Activated naive CD8-positive, alpha-beta T cell treated with anti-CD3 and anti-CD28 coated beads, Interleukin-2, amount 50 U/mL, for 24 hours (primary cell): Measurements from ENCODE around the gene RBMS3.
A peak's percentile ranks its signal among the peaks of the same experiment; 100 is the strongest.

Source experiments
- ATAC-seq: fragments of 150-1000 bp; cut with Tn5 transposase; one replicate; pipeline ENCODE4 v1.10.0; 2021
- DNase-seq: peaks from one replicate; pipeline ENCODE4 v3.0.0; 2021
- H3K27ac Mint-ChIP-seq: one replicate; pipeline ENCODE4 v1.8.0; 2021; ENCODE audit warnings: mild to moderate bottlenecking, mixed read lengths
- H3K27me3 Mint-ChIP-seq: one replicate; pipeline ENCODE4 v1.8.0; 2021; ENCODE audit warnings: mixed read lengths
- H3K36me3 Mint-ChIP-seq: one replicate; pipeline ENCODE4 v1.8.0; 2021; ENCODE audit warnings: low read depth, mixed read lengths
- H3K4me1 Mint-ChIP-seq: one replicate; pipeline ENCODE4 v1.8.0; 2021; ENCODE audit warnings: mixed read lengths
- H3K4me3 Mint-ChIP-seq: one replicate; pipeline ENCODE4 v1.8.0; 2021; ENCODE audit warnings: mild to moderate bottlenecking, moderate library complexity, mixed read lengths
- H3K9me3 Mint-ChIP-seq: one replicate; pipeline ENCODE4 v1.8.0; 2021; ENCODE audit warnings: mixed read lengths

The RBMS3 gene

DNA sequence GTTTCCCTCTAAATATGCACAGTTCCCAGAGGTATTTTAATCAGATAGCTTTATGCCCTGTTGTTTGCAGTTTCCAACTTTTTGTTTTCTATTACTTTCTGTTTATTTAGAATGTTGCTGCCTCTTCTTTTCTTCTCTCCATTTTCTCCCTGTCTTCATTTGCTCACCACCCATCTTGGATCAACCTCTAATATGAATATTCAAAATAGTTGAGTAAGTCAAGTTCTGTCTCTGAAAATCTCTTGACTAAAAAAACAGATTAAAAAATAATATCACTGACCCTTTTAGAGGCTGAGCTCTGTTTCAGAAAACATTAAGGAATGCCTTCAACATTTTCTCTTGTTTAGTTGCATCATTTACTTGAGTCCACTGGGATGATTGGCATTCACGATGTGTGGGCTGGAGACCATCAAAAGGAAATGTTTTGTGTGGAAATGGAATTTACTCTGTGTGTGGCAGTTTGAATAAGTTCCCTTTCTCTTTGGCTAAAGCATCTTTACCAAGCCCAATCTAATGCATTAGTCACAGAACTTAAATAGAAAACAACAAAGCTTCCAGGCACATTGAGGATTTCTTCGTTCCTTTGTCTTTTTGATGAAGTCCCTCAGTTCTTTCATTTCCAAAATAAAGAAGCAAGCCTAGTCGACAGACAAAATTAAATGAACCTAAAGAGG, 691.6 kb downstream of the RBMS3 start:
- Mint-ChIP-seq H3K36me3 (no peaks in the 10 kb centered on the region), H3K4me1 (no peaks in the 10 kb centered on the region), H3K27ac (no peak overlapping the region), H3K27me3 (peaks cover 22% of the 10 kb centered on the region), H3K9me3 (no peaks in the 10 kb centered on the region), H3K4me3 (no peak overlapping the region)
- no peak for ATAC-seq
- DNase-seq, result no peak

DNA sequence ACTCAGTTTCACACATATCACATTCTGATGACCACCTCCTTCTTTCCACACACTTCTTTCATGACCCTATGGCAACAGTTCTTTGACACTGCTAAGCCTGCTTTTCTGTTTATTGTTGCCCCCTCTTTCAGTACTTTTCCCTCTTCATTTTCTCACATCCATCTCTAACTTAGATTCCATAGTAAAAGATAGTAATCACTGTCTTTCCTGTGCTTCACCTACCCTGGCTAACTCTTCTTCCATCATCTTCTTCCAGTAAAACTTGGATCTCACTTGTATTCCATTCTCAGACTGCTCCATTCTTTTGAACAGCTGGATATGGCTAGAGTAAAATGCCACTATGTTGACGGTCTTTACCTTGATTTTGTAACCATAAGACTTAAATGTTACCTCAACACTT, 692.9 kb downstream of the RBMS3 start:
- Mint-ChIP-seq H3K4me3 (no peak overlapping the region), H3K4me1 (no peaks in the 10 kb centered on the region), H3K27me3 (peaks cover 22% of the 10 kb centered on the region), H3K36me3 (no peaks in the 10 kb centered on the region), H3K9me3 (no peaks in the 10 kb centered on the region), H3K27ac (no peak overlapping the region)
- DNase-seq, result no peak
- no peak for ATAC-seq

DNA sequence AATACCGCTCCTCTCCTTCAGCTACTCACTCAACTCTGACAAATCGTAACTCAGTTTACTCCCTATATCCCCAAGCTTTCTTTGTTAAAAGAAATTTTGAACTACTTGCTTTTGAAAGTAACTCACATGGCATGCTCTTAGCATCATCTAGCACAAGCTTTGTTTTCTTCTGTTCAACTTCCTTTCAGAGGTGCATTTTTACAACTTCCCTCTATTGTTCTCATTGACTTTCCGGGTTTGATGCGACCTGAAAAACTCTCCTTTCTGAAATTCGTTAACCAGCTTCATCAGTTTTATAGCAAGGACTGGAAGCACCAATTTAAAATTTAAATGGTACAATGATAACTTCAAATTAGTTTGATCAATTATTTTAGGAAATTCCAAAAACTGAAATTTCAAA, 696.0 kb downstream of the RBMS3 start:
- Mint-ChIP-seq H3K27me3 (peaks cover 22% of the 10 kb centered on the region), H3K4me1 (no peaks in the 10 kb centered on the region), H3K27ac (no peak overlapping the region), H3K36me3 (no peaks in the 10 kb centered on the region), H3K4me3 (no peak overlapping the region), H3K9me3 (peaks cover 3% of the 10 kb centered on the region)
- DNase-seq (no peak), ATAC-seq (no peak)

DNA sequence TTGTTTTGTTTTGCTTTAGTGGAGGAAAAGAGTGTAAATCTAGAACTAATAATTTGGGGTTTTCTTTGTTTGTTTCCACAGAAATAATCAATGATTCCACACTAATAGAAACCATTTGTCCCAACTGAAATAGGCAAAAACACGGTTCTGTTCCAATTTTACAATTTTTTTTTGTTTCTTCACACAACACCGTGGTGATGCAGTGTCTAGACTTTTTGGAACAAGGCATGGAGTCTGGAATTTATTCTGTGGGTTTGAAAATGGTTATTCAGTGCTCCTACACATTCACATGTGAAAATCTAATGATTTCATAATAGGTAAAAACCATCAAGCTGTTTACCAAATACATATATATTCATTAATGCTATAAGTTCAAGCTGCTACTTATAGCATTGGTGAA, 696.5 kb downstream of the RBMS3 start:
- DNase-seq, result no peak
- ATAC-seq, result no peak

DNA sequence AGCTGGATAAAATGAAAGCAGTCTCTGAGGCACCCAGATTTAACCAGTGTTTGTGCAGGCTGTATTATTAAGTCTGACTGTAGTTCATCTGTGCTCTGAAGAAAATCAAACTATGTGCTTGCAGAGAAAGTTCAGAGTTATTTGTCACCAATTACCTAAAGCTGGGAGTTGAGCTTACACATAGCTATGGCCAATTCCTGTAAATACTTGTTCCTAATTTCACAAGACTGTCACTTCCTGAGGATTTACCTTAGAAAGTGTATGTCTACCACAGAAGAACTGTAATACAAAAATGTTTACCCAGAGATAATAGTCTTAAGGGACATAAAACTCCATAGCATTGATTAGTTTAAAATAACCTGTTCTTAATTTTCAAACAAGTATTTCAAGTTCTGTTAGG, 697.2 kb downstream of the RBMS3 start:
- Mint-ChIP-seq H3K4me1 (no peaks in the 10 kb centered on the region), H3K4me3 (no peak overlapping the region), H3K27me3 (peaks cover 30% of the 10 kb centered on the region), H3K27ac (no peak overlapping the region), H3K9me3 (peaks cover 10% of the 10 kb centered on the region), H3K36me3 (no peaks in the 10 kb centered on the region)
- DNase-seq (no peak), ATAC-seq (no peak)

More for the DNA sequence above, 696.5 kb downstream of the RBMS3 start:
- H3K27me3 Mint-ChIP-seq, result peaks cover 26% of the 10 kb centered on the region
- no peak overlapping the region for H3K27ac Mint-ChIP-seq
- no peak overlapping the region for H3K4me3 Mint-ChIP-seq
- H3K36me3 Mint-ChIP-seq, result no peaks in the 10 kb centered on the region
- H3K9me3 Mint-ChIP-seq, result peaks cover 5% of the 10 kb centered on the region
- no peaks in the 10 kb centered on the region for H3K4me1 Mint-ChIP-seq

DNA sequence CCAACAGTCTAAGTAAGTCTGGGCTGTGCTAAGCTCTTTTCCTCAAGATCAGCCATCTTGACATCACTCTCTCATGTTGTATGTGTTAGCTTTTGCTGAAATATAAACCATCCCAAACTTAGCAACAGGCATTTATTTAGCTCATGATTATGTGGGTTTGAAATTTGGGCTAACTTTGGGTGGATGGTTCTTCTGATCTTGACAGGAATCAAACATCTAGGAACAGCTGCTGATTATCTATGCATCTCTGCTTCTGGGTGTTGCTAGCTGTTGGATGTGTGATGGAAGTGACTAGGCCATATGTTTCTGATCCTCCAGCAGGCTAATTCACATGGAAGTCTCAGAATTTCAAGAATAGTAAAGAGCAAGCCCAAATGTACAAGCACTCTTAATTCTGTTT, 710.3 kb downstream of the RBMS3 start:
- peaks cover 11% of the 10 kb centered on the region for H3K27me3 Mint-ChIP-seq
- DNase-seq, result no peak
- H3K4me3 Mint-ChIP-seq, result no peak overlapping the region
- ATAC-seq, result no peak
- no peaks in the 10 kb centered on the region for H3K4me1 Mint-ChIP-seq
- no peaks in the 10 kb centered on the region for H3K36me3 Mint-ChIP-seq
- no peaks in the 10 kb centered on the region for H3K9me3 Mint-ChIP-seq
- no peak overlapping the region for H3K27ac Mint-ChIP-seq

DNA sequence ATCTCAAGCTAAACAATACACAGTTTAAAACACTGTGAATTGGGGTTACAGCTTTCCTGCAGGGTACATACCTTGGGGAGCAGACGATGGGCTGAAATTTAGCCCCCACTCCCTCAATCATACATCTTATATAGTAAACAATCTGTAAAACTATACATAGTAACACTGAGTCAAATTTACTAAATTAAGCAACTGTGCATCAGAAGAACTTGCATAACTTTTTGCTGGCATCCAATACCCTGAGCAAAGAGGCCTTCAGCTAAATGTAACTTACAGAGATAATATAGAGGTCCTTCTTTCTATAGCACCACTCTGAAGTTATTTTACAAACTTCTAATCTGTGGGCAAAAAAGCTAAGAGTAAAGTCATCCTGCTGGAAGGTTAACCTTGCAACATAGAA, 721.9 kb downstream of the RBMS3 start:
- no peak overlapping the region for H3K27ac Mint-ChIP-seq
- no peaks in the 10 kb centered on the region for H3K9me3 Mint-ChIP-seq
- H3K4me3 Mint-ChIP-seq, result no peak overlapping the region
- no peaks in the 10 kb centered on the region for H3K27me3 Mint-ChIP-seq
- H3K4me1 Mint-ChIP-seq, result peaks cover 4% of the 10 kb centered on the region
- no peaks in the 10 kb centered on the region for H3K36me3 Mint-ChIP-seq
- DNase-seq, result no peak
- ATAC-seq, result no peak

DNA sequence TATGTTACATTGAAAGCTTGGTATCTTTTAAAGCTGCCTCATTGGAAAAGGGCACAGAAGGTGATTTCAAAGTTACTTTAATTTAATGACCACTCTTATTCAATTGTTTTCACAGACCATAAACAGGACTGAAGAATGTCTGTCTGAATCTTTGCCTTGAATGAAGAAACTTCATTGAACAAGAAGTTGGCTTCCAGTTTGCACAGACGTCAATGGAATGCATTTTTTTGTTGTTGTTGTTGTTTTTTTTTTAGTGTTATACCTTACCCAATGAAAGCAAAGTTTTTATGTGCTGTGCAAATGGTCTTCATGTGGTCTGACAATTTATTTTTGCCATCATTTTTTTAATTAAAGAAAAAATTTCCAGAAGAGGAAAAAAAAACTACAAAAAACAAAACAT, 722.9 kb downstream of the RBMS3 start:
- DNase-seq, result no peak
- H3K4me1 Mint-ChIP-seq, result peaks cover 4% of the 10 kb centered on the region
- no peaks in the 10 kb centered on the region for H3K27me3 Mint-ChIP-seq
- H3K9me3 Mint-ChIP-seq, result no peaks in the 10 kb centered on the region
- H3K4me3 Mint-ChIP-seq, result no peak overlapping the region
- H3K27ac Mint-ChIP-seq, result no peak overlapping the region
- no peaks in the 10 kb centered on the region for H3K36me3 Mint-ChIP-seq
- no peak for ATAC-seq

DNA sequence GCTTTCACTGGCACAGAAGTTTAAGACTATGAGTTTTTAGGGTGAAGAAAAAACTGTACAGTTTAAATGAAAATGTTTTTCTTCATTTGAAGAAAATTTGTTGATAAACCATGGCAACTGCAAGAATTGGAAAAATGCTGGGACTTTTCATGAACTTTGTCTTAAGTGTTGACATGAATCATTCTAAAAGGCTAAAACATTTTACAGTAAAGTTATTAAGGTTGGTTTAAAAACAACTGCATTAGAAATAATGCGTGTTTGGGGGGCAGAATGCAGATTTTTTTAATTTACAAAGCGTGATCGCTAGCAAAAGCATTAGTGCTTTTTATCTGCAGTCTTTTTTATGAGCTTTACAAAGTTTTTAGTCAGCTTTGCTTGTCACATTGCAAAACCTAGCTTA, 723.6 kb downstream of the RBMS3 start:
- no peak for ATAC-seq
- no peak for DNase-seq
- Mint-ChIP-seq H3K9me3 (no peaks in the 10 kb centered on the region), H3K36me3 (no peaks in the 10 kb centered on the region), H3K4me1 (peaks cover 4% of the 10 kb centered on the region), H3K27ac (no peak overlapping the region), H3K27me3 (no peaks in the 10 kb centered on the region), H3K4me3 (no peak overlapping the region)

DNA sequence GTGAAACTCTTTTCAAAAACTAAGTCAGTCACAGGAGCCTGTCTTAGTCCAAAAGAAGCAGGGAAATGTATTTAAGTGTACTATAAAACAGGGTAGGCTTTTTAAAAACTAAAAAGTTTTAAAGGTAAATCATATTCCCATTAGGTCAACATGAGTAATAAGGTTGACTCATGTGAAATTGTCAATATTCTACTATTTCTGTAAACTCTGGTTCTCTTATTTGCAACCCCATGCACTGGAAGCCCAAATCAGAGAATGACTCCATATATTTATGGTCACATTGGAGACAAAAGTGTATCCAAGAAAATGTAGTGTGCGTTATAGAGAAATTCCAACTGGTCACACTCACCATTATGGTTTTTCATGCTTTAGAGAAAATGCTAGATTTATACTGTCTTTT, 725.2 kb downstream of the RBMS3 start:
- Mint-ChIP-seq H3K4me3 (no peak overlapping the region), H3K9me3 (no peaks in the 10 kb centered on the region), H3K4me1 (peaks cover 9% of the 10 kb centered on the region), H3K36me3 (no peaks in the 10 kb centered on the region), H3K27me3 (no peaks in the 10 kb centered on the region), H3K27ac (no peak overlapping the region)
- DNase-seq (no peak), ATAC-seq (no peak)

DNA sequence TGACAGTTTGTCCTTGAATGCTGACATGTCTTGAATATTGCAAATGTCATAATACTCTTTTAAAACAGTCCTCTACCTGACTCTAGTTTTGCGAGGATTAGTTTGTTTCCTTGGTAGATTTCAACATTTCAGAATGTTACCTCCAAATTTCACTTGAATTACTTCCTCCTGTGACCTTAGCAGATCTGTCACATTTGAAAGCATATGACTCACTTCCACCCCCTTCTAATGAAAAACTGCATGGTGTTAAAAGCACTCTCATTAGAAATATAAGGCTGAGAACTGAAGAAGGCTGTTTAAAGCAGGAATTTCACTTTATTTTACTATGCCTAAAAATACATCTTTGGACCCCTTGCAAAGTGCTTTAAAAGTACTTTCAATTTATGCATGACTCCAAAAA, 726.8 kb downstream of the RBMS3 start:
- ATAC-seq (peak; percentile 59), DNase-seq (no peak)
- Mint-ChIP-seq H3K4me1 (peaks cover 13% of the 10 kb centered on the region), H3K27me3 (peaks cover 2% of the 10 kb centered on the region), H3K4me3 (no peak overlapping the region), H3K36me3 (no peaks in the 10 kb centered on the region), H3K27ac (no peak overlapping the region), H3K9me3 (no peaks in the 10 kb centered on the region)

DNA sequence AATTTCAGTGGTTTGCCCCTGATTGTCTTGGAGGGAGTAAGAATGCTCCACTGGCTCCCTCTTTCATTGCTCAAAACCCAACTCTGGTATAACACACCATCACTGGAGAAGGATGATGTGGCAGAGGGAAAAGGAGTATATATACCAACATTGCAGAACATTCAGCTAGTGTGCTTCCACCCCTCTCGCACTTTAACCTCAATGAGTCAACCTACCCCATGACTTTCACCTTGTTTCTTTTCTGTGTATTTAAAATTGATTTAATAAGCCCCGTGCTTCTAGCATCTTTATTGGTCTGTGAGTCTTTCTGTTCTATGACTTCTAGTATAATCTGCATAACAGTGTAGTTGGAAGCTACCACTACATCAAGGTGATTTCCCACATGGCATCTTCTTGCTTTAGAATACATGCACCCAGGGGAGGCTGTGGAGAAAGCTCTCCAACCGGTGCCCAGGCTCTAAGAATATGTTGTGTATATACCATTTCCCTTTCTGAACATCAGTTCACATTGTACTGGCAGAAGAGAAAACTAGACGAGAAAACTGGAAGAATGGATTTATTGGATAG, 730.4 kb downstream of the RBMS3 start:
- Mint-ChIP-seq H3K9me3 (no peaks in the 10 kb centered on the region), H3K36me3 (no peaks in the 10 kb centered on the region), H3K4me1 (peaks cover 13% of the 10 kb centered on the region), H3K27ac (no peak overlapping the region), H3K27me3 (peaks cover 2% of the 10 kb centered on the region), H3K4me3 (no peak overlapping the region)
- DNase-seq, result no peak
- ATAC-seq, result peak; percentile 89

DNA sequence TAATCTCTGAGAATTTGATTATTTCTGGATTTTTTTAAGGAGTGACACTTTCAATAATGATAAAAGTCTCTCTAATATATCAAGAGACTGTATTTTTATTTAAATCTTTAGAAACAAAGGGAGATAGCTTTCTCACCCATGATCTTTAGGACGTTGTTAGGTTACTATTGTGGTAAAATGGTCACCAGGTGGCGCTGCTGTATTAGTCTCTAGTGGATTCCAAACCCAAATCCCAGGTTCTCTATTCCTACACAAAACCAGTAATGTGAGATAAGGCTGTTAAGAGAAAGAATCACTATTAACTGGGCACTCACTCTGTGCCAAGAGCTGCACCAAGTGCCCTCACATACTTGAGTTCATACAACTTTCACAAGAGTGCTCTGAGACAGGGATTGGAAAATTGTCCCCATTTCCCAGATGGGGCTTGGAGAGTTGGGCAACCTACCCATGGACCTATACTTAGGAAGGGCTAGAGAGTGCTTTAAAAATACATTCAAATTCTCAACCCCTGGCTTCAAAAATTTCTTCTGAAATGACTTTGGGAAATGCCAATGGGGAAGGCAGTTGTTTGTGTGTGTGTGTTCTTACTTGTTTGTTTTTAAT, 732.2 kb downstream of the RBMS3 start:
- H3K4me3 Mint-ChIP-seq, result no peak overlapping the region
- H3K9me3 Mint-ChIP-seq, result no peaks in the 10 kb centered on the region
- ATAC-seq (no peak), DNase-seq (peak; percentile 56)
- no peaks in the 10 kb centered on the region for H3K36me3 Mint-ChIP-seq
- peaks cover 9% of the 10 kb centered on the region for H3K4me1 Mint-ChIP-seq
- H3K27ac Mint-ChIP-seq, result no peak overlapping the region
- H3K27me3 Mint-ChIP-seq, result peaks cover 2% of the 10 kb centered on the region

DNA sequence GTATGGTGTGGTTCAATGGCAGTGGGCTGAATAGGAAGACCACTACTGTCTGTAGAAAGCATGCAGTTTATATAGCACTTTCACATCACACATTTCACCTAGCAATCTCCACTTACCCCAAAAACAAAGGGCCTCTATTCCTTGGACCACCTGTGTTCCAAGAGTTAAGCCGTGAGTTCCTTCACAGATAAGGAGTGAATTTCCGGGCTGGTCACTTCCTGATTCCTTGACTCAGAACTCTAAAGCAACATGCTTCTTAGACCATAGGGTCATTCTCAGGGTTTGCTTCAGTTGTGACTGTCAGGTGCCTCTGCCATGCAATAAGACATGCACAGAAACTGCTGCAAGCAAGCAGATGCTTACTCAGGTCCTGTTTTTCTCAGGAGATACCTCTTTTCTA, 737.0 kb downstream of the RBMS3 start:
- H3K27me3 Mint-ChIP-seq, result peaks cover 5% of the 10 kb centered on the region
- ATAC-seq, result no peak
- H3K36me3 Mint-ChIP-seq, result no peaks in the 10 kb centered on the region
- no peak overlapping the region for H3K27ac Mint-ChIP-seq
- no peaks in the 10 kb centered on the region for H3K9me3 Mint-ChIP-seq
- H3K4me1 Mint-ChIP-seq, result no peaks in the 10 kb centered on the region
- H3K4me3 Mint-ChIP-seq, result no peak overlapping the region
- no peak for DNase-seq

DNA sequence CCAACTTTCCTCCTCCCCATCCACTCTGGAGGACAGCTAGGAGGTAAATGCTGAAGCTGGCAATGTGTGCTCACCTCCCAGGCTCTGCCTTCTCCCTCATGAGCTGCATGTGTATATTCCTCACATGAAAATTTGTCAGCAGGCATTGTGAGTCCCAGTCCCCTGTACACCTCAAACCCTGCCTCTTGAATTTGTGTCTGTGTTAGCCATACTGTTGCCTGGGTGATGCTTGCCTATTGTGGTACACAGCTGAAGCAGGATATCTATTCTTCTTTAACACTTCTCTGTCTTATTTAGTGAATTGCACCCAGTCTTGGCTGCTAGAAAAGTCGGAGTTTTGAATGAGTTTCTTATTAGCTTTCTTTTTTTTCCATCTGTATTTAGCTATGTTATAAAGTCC, 739.5 kb downstream of the RBMS3 start:
- Mint-ChIP-seq H3K27me3 (peaks cover 5% of the 10 kb centered on the region), H3K36me3 (no peaks in the 10 kb centered on the region), H3K27ac (no peak overlapping the region), H3K4me1 (no peaks in the 10 kb centered on the region), H3K9me3 (no peaks in the 10 kb centered on the region), H3K4me3 (no peak overlapping the region)
- DNase-seq (no peak), ATAC-seq (no peak)
